SK-N-SH treated with all-trans-retinoic acid at 6 μM for 48 hours (cell line): ENCODE results near the gene RAI14.
"Not testable (repeated sequence)": the region's sequence is repeated elsewhere in the genome, so short reads cannot be mapped to it uniquely, and the experiment has no call there.

Experiments used
- ATAC-seq: fragments of 200-7000 bp; cut with Tn5 transposase; 3 replicates; pipeline ENCODE4 v1.9.1; 2020; ENCODE audit warnings: mild to moderate bottlenecking, moderate library complexity
- ARNTL ChIP-seq: fragments of 450-650 bp; formaldehyde crosslinking; IDR thresholded peaks from 2 replicates; pipeline ENCODE4 v1.5.0; 2020; ENCODE audit warnings: low read depth, mild to moderate bottlenecking, moderate library complexity, borderline replicate concordance
- BACH2 ChIP-seq: fragments of 250-450 bp; sonication (Bioruptor Pico); IDR thresholded peaks from 2 replicates; pipeline ENCODE4 v1.9.0; 2021; ENCODE audit warnings: mild to moderate bottlenecking, borderline replicate concordance
- GLIS3 ChIP-seq: fragments of 250-450 bp; sonication (Bioruptor Pico); IDR thresholded peaks from 2 replicates; pipeline ENCODE4 v1.5.0; 2020; ENCODE audit warnings: mild to moderate bottlenecking, moderate library complexity
- OSR1 ChIP-seq: fragments of 250-450 bp; sonication (Bioruptor Pico); IDR thresholded peaks from 2 replicates; pipeline ENCODE4 v1.8.0; 2022; ENCODE audit warnings: moderate library complexity, mild to moderate bottlenecking, inconsistent platforms
- PPARA ChIP-seq: fragments of 250-450 bp; sonication (Bioruptor Pico); IDR thresholded peaks from 2 replicates; pipeline ENCODE4 v1.5.0; 2020; ENCODE audit warnings: mild to moderate bottlenecking, borderline replicate concordance
- RARB ChIP-seq: fragments of 250-450 bp; sonication (Bioruptor Pico); IDR thresholded peaks from 2 replicates; pipeline ENCODE4 v1.8.0; 2021; ENCODE audit warnings: mild to moderate bottlenecking, moderate library complexity
- SNAI2 ChIP-seq: fragments of 250-450 bp; sonication (Bioruptor Pico); IDR thresholded peaks from 2 replicates; pipeline ENCODE4 v1.5.0; 2020; ENCODE audit warnings: mild to moderate bottlenecking, moderate library complexity
- TCF4 ChIP-seq: fragments of 250-450 bp; sonication (Bioruptor Pico); IDR thresholded peaks from 2 replicates; pipeline ENCODE4 v1.8.0; 2021; ENCODE audit warnings: mild to moderate bottlenecking, moderate library complexity, borderline replicate concordance
- ZC3H10 ChIP-seq: fragments of 250-450 bp; sonication (Bioruptor Pico); IDR thresholded peaks from 2 replicates; pipeline ENCODE4 v1.5.1; 2021; ENCODE audit warnings: mild to moderate bottlenecking, moderate library complexity
- ZFP3 ChIP-seq: fragments of 250-450 bp; sonication (Bioruptor Pico); IDR thresholded peaks from 2 replicates; pipeline ENCODE4 v1.5.0; 2020; ENCODE audit warnings: mild to moderate bottlenecking, moderate library complexity
- ZFP30 ChIP-seq: fragments of 450-650 bp; formaldehyde crosslinking; IDR thresholded peaks from 2 replicates; pipeline ENCODE4 v1.5.0; 2022; ENCODE audit warnings: mild to moderate bottlenecking, moderate library complexity
- ZNF70 ChIP-seq: fragments of 450-650 bp; formaldehyde crosslinking; IDR thresholded peaks from 2 replicates; pipeline ENCODE4 v1.5.0; 2020; ENCODE audit warnings: mild to moderate bottlenecking, moderate library complexity
- ZNF8 ChIP-seq: fragments of 450-650 bp; formaldehyde crosslinking; IDR thresholded peaks from 2 replicates; pipeline ENCODE4 v1.5.0; 2020; ENCODE audit warnings: mild to moderate bottlenecking, moderate library complexity
- TF ChIP-seq, protein P1 (sequence below): fragments of 250-450 bp; sonication (Bioruptor Pico); IDR thresholded peaks from 2 replicates; pipeline ENCODE4 v1.5.0; 2020; ENCODE audit warnings: mild to moderate bottlenecking, moderate library complexity
- TF ChIP-seq, protein P2 (sequence below): fragments of 250-450 bp; sonication (Bioruptor Pico); IDR thresholded peaks from 2 replicates; pipeline ENCODE4 v1.5.1; 2021; ENCODE audit warnings: mild to moderate bottlenecking, moderate library complexity
- TF ChIP-seq, protein P3 (sequence below): fragments of 250-450 bp; sonication (Bioruptor Pico); IDR thresholded peaks from 2 replicates; pipeline ENCODE4 v1.5.1; 2020; ENCODE audit warnings: low read depth, mild to moderate bottlenecking, moderate library complexity
- TF ChIP-seq, protein P4 (sequence below): fragments of 250-450 bp; sonication (Bioruptor Pico); IDR thresholded peaks from 2 replicates; pipeline ENCODE4 v1.8.0; 2020; ENCODE audit warnings: mild to moderate bottlenecking, moderate library complexity, borderline replicate concordance

RAI14 gene

DNA sequence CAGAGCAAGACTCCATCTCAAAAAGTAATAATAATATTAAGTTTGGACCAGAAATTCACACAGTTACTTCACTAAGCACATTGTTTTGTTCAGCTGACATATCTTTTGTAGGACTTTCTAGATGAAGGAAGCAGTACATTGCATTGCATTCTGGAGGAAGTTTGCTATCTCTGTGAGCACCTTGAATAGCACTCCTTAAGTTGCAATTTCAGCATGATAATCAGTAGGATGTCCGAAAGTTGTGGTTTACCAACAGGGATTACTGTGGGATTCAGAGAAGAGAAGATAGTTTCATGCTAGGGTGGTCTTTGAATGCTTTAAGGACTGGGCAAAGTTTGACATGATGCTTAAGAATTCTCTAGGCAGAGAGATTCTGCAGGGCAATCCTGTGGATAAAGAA lies 164.5 kb downstream of the RAI14 start:
- TF ChIP-seq, protein P1, sequence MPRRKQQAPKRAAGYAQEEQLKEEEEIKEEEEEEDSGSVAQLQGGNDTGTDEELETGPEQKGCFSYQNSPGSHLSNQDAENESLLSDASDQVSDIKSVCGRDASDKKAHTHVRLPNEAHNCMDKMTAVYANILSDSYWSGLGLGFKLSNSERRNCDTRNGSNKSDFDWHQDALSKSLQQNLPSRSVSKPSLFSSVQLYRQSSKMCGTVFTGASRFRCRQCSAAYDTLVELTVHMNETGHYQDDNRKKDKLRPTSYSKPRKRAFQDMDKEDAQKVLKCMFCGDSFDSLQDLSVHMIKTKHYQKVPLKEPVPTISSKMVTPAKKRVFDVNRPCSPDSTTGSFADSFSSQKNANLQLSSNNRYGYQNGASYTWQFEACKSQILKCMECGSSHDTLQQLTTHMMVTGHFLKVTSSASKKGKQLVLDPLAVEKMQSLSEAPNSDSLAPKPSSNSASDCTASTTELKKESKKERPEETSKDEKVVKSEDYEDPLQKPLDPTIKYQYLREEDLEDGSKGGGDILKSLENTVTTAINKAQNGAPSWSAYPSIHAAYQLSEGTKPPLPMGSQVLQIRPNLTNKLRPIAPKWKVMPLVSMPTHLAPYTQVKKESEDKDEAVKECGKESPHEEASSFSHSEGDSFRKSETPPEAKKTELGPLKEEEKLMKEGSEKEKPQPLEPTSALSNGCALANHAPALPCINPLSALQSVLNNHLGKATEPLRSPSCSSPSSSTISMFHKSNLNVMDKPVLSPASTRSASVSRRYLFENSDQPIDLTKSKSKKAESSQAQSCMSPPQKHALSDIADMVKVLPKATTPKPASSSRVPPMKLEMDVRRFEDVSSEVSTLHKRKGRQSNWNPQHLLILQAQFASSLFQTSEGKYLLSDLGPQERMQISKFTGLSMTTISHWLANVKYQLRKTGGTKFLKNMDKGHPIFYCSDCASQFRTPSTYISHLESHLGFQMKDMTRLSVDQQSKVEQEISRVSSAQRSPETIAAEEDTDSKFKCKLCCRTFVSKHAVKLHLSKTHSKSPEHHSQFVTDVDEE (CRISPR knock-in tag): no peak
- TF ChIP-seq ZFP30 (CRISPR knock-in tag): no peak
- TF ChIP-seq ARNTL (CRISPR knock-in tag): no peak
- TF ChIP-seq RARB (CRISPR knock-in tag): no peak
- TF ChIP-seq OSR1 (CRISPR knock-in tag): no peak
- no peak for TF ChIP-seq TCF4 (CRISPR knock-in tag)
- no peak for TF ChIP-seq ZFP3 (CRISPR knock-in tag)
- TF ChIP-seq, protein P2, sequence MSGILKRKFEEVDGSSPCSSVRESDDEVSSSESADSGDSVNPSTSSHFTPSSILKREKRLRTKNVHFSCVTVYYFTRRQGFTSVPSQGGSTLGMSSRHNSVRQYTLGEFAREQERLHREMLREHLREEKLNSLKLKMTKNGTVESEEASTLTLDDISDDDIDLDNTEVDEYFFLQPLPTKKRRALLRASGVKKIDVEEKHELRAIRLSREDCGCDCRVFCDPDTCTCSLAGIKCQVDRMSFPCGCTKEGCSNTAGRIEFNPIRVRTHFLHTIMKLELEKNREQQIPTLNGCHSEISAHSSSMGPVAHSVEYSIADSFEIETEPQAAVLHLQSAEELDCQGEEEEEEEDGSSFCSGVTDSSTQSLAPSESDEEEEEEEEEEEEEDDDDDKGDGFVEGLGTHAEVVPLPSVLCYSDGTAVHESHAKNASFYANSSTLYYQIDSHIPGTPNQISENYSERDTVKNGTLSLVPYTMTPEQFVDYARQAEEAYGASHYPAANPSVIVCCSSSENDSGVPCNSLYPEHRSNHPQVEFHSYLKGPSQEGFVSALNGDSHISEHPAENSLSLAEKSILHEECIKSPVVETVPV (CRISPR knock-in tag): no peak
- no peak for TF ChIP-seq SNAI2 (CRISPR knock-in tag)
- TF ChIP-seq, protein P3, sequence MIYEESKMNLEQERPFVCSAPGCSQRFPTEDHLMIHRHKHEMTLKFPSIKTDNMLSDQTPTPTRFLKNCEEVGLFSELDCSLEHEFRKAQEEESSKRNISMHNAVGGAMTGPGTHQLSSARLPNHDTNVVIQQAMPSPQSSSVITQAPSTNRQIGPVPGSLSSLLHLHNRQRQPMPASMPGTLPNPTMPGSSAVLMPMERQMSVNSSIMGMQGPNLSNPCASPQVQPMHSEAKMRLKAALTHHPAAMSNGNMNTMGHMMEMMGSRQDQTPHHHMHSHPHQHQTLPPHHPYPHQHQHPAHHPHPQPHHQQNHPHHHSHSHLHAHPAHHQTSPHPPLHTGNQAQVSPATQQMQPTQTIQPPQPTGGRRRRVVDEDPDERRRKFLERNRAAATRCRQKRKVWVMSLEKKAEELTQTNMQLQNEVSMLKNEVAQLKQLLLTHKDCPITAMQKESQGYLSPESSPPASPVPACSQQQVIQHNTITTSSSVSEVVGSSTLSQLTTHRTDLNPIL: no peak
- no peak for TF ChIP-seq BACH2 (CRISPR knock-in tag)
- TF ChIP-seq PPARA: no peak
- no peak for TF ChIP-seq GLIS3 (CRISPR knock-in tag)
- no peak for TF ChIP-seq ZNF70
- no peak for ATAC-seq

DNA sequence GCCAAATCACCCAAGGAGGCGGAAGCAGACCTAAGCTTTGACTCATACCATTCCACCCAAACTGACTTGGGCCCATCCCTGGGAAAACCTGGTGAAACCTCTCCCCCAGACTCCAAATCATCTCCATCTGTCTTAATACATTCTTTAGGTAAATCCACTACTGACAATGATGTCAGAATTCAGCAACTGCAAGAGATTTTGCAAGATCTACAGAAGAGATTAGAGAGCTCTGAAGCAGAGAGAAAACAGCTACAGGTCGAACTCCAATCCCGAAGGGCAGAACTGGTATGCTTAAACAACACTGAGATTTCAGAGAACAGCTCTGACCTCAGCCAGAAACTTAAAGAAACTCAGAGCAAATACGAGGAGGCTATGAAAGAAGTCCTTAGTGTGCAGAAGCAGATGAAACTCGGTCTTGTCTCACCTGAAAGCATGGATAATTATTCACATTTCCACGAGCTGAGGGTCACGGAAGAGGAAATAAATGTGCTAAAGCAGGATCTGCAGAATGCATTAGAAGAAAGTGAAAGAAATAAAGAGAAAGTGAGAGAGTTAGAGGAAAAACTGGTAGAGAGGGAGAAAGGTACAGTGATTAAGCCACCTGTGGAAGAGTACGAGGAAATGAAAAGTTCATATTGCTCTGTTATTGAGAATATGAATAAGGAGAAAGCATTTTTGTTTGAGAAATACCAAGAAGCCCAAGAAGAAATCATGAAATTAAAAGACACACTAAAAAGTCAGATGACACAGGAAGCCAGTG lies 167.0 kb downstream of the RAI14 start:
- no peak for ATAC-seq
- no peak for TF ChIP-seq ZFP30 (CRISPR knock-in tag)

DNA sequence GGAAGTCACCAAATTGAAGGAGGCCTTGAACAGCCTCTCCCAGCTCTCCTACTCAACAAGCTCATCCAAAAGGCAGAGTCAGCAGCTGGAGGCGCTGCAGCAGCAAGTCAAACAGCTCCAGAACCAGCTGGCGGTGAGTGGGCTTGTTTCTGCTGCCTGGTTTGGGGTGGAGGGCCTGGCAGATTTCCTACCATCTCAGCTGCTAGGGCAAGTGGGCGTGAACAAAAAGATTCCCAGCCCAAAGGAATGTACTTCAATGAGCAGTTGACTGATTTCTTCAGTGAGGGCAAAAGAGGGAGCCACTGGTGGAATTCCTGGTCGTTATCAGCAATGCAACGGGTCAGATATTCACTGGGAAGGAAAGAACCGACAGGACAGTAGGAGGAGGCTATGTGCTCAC lies 170.2 kb downstream of the RAI14 start:
- TF ChIP-seq OSR1 (CRISPR knock-in tag): no peak
- TF ChIP-seq ZC3H10: no peak
- no peak for TF ChIP-seq ZNF8 (CRISPR knock-in tag)
- ATAC-seq: no peak

DNA sequence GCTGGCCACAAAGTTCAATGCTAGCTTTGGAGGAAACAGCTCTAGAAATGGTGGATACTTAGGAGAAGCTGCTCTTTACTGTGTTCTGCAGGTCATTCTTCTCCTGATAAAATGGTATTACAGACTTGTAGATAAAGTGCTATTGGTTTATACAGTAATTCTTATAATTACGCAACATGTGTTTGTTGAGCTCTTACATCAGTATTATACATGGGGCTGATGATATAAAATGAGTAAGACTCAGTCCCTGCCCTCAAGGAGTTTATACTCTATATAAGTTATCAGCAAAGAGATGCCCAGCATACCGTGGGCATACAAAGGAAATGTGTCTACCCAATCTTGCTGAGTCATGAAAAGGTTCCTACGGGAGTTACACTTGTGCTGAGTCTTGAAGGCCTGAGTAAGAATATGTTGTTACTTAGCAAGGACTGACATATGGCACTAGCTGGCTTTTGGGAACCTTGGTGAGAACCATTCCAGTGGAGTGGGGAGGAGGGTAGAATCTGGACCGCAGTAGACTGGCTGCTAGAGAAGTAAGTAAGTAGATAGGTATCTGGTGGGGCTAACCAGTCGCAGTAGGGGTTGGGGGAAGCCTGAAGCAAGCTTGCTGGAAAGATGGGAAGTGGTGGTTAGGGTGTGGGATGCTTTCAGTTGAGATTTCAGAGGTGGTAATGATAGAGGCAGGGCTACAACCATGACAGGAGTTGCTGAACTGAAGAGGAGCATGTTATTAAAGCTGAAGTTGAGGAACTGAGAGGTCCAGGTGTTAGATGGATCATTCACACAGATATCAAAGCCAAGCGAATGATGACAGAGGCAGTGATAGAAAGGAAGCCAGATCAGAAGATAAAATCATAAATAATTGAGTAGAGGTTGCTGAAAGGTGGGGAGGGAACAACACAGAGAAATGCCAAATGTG lies 171.7 kb downstream of the RAI14 start:
- no peak for ATAC-seq
- TF ChIP-seq ZNF70: no peak
- TF ChIP-seq PPARA: no peak
- TF ChIP-seq OSR1 (CRISPR knock-in tag): no peak
- TF ChIP-seq, protein P4, sequence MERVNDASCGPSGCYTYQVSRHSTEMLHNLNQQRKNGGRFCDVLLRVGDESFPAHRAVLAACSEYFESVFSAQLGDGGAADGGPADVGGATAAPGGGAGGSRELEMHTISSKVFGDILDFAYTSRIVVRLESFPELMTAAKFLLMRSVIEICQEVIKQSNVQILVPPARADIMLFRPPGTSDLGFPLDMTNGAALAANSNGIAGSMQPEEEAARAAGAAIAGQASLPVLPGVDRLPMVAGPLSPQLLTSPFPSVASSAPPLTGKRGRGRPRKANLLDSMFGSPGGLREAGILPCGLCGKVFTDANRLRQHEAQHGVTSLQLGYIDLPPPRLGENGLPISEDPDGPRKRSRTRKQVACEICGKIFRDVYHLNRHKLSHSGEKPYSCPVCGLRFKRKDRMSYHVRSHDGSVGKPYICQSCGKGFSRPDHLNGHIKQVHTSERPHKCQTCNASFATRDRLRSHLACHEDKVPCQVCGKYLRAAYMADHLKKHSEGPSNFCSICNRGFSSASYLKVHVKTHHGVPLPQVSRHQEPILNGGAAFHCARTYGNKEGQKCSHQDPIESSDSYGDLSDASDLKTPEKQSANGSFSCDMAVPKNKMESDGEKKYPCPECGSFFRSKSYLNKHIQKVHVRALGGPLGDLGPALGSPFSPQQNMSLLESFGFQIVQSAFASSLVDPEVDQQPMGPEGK (CRISPR knock-in tag): no peak
- no peak for TF ChIP-seq ZNF8 (CRISPR knock-in tag)

DNA sequence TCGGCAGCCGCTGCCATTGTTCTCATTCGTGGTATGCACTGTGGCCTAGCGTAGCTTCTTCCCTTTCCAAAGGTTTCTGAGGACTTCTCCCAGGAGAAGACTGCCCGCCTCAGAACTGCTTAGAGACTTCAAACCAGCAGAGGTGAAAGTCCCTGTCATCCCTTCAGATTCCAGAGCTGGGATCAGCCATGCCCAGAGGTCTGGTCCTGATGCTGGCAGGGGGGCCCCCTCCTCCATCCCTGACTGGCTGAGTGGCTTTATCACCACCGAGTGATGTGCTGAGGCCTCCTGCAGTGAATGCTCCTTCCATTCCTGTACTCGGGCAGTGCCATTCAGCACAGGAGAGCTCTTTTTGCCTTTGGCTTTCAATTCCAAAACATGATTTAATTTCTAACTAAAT lies 174.7 kb downstream of the RAI14 start:
- not testable (repeated sequence) for ATAC-seq
